GDM1 (cell line): ENCODE measurements around the gene CISD1.
"Not testable (repeated sequence)": the region's sequence is repeated elsewhere in the genome, so short reads cannot be mapped to it uniquely, and the experiment has no call there.

Experiments
- DNase-seq: peaks from one replicate; lab custom pipeline; 2025; lab: John Stamatoyannopoulos, UW

CISD1 gene

DNA sequence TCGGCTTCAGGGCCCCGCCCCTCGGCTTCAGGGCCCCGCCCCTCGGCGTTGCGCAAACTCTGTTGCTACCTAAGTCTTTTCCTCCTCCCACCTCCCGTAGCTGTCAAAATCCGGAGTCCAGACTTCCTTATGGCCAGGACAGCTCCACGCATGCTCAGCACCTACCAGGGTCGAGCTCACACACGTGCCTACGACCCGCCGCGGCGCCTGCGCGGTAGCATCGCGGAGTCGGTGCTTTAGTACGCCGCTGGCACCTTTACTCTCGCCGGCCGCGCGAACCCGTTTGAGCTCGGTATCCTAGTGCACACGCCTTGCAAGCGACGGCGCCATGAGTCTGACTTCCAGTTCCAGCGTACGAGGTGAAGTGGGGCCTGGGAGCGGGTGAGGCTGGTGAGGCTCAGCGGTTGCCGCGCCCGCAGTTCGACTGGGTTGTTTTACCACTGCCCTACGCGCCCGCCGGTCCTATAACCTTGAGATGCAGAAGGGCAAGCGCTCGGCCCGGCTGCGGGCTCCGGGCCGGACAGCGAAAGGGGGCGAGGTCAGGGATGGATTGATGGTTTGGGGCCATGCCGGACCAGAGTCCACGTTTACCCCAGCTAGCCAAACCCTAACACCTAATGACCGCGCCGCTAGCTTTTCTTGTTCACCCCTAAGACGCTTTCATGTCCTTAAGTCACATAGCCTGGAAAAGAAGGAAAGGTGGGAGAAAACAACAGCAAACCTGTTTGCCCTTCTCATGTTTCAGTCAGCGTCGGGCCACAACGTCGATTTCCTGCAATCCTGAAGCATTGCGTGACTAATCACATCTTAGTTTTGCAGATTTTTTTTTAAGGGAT lies at the start of gene CISD1:
Gene CISD1, plus strand, starts transcription at position 217 of the 836 bp plus-strand sequence. Its CDS starts 112 bp downstream, at position 329.
- peak; percentile 98 for DNase-seq

DNA sequence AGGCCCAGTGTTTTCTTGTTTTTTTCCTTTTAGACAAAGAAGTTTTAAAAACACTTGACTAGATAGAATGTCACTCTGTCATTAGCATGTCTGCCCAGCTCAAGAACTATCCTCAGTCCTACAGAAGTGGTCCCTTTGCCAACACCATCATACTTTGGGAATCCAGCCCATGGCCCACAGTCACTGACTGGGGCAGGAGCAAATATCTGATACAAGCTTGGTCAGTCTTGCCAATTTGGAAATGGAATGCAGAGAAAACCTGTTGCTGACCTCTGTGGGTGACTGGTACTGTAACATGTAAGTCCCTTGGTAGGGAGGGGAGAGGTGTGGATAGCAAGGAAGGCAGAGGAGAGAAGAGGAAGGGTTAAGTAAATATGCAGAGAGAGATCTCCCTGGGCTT lies 49.1 kb upstream of the CISD1 start:
- DNase-seq, result no peak

DNA sequence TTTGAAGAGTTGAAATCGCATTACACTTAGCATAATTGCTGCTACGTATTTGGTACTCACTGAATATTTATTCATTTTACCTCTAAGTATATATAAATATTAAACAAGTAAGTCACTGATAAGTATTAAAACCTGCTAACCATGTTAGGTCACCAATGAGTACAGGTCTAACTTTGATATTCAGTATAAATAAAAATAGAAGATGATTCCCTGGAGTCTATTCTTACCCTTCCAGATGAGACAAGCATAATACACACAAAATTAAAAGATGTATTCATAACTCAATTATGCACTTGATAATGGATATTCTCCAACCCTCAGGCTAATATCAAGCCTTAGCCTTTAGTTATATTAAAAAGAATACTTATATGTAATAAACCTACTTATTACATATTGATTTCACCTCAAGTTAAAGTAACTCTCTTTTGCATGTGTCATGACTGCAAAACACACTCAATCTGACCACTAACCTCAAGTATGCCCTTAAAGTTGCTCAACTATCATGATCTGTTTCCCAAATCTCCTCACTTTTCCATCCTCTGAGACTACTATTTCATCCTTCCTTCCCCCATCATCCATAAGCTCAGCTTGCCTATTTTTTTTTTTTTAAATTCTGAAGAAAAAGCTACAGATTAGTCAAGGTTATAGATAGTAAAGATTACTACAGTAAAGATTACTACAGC lies 48.1 kb upstream of the CISD1 start:
- DNase-seq, result no peak

DNA sequence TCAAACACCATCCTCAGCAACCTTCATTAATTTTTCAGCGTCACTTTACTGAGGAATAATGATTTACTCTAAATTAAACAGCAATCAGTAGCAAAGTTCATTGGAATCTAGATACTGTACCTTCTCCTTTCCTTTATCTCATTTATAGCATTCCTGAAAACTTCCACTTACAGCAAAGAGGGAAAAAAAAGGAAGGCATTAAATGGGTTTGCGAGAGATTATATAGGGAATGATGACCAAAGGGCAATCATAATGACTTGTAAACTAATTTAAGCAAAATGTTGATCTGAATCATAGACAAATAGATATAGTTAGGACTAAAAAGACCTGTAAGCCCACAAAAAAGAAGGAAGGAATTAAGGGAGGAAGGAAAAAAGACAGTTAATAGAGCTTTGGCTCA lies 43.3 kb upstream of the CISD1 start:
- DNase-seq, result no peak

DNA sequence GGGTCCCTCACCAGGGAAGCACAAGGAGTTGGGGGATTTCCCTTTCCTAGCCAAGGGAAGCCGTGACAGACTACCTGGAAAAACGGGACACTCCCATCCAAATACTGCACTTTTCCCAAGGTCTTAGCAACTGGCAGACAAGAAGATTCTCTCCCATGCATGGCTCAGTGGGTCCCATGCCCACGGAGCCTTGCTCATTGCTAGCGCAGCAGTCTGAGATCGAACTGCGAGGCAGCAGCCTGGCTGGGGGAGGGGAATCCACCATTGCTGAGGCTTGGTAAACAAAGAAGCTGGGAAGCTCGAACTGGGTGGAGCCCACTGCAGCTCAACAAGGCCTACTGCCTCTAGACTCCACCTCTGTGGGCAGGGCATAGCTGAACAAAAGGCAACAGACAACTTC lies 39.1 kb upstream of the CISD1 start:
- DNase-seq, result not testable (repeated sequence)

DNA sequence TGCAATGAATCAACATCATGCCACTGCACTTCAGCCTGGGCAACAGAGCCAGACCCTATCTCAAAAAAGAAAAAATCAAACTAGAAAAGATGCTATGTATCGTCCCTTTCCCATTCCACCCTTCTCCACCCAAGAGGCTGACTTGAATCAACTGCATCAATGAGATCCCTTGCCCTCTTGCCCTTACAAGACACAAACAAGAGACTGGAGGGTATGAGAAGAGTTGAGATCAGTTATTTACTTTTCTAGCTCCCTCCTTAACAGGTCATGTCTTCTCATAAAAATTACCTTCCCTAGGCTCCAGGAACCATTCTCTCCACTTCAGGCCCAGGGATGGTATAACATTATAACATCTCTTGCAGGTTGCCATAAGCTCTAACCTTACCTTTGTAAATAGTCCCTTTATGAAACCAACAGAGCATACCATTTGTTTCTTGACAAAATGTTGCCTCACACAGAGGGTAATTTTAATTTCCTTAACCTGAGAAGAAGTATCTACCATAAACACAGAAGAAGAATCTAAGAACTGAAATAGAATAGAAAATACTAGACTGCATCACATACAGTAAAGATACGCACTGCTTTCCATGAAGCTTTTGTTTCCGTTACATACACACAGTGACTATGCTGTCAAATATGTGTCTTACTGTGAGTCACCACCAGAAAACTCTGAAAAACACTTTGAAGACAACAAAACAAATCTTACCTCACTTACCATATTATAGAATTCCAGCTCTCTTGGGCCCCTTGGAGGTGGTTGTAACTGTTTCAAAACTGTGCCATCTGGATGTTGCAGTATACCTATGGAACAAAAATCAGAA lies 31.7 kb upstream of the CISD1 start:
- no peak for DNase-seq

DNA sequence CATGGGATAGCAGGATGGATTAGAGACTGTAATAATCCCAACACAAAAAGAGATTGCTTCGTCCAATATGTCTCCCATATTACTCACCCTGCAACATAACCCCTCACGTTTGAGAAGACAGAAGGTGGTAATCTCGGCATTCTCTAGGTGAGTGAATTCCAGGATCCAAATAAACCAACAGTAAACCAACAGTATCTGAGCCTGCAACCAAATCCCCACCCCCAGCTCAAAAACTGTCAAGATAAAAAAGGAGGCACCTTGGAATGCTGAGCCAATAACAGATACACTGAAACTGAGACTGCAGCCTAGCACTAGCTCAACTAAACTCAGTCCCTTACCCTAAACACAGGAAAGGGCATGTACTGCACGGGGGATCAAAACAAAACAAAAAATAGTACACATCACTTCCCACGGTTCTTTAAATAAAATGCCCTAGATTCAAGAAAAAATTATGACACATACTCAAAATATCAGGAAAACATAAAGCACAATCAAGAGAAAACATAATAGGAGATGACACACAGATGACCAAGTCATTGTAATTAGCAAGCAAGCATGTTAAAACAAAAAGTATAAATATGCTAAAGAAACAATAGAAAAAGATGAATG lies 29.3 kb upstream of the CISD1 start:
- no peak for DNase-seq

DNA sequence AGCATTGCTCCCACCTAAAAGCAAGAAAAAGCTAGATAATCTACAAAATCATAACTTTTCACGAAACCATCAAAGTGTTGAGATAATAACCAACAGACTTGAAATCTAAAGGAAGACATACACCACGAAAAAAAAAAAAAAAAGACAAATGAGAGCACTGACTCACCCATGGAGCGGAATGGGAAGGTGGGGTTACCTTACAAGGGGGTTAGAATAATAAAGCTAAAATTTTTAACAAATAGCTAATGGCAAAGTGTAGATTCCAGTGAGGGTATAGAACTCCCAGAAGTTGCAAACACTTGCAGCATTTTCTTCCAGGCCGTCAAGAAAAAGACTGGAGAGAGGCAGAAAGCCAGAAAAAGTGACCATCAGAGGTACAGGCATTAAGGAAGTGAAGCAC lies 28.4 kb upstream of the CISD1 start:
- DNase-seq, result no peak

DNA sequence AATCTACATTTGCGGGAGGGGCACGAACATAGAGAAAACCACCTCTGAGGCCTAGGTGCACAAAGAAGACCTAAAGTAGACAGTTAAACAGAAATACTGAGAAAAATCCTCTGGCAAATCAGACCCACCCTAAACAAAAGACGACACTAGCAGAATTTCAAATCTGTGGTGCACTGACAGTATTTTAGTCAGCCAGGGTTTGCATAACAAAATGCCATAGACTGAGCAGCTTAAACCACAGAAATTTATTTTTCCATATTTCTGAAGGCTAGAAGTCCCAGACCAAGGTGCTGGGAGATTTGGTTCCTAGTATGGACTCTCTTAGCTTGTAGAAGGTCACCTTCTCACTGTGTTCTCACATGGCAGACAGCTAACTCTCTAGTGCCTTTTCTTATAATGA lies 27.6 kb upstream of the CISD1 start:
- no peak for DNase-seq

DNA sequence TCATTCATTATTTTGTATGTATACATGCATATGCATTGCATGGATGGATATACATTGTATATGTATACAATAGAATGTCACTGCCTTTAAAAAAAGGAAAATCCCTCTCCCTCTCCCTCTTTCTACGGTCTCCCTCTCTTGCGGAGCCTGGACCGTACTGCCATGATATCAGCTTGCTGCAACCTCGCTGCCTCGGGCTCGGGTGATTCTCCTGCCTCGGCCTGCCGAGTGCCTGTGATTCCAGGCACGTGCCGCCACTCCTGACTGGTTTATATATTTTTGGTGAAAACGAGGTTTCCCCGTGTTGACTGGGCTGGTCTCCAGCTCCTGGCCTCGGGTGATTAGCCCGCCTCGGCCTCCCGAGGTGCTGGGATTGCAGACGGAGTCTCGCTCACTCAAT lies 25.7 kb upstream of the CISD1 start:
- no peak for DNase-seq

DNA sequence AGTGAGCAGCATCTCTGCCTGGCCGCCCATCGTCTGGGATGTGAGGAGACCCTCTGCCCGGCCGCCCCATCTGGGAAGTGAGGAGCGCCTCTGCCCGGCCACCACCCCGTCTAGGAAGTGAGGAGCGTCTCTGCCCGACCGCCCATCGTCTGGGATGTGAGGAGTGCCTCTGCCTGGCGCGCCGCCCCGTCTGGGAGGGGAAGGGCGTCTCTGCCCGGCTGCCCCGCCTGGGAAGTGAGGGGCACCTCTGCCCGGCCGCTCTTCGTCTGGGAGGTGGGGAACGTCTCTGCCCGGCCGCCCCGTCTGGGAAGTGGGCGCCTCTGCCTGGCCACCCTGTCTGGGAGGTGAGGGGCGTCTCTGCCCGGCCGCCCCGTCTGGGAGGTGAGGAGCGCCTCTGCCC lies 25.2 kb upstream of the CISD1 start:
- not testable (repeated sequence) for DNase-seq

DNA sequence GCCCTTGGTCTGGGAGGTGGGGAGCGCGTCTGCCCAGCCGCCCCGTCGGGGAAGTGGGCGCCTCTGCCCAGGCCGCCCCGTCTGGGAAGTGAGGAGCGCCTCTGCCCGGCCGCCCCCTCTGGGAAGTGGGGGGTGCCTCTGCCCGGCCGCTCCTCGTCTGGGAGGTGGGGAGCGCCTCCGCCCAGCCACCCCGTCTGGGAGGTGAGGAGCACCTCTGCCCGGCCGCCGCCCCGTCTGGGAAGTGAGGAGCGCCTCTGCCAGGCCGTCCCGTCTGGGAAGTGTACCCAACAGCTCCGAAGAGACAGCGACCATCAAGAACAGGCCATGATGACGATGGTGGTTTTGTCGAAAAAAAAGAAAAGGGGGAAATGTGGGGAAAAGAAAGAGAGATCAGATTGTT lies 24.7 kb upstream of the CISD1 start:
- not testable (repeated sequence) for DNase-seq

DNA sequence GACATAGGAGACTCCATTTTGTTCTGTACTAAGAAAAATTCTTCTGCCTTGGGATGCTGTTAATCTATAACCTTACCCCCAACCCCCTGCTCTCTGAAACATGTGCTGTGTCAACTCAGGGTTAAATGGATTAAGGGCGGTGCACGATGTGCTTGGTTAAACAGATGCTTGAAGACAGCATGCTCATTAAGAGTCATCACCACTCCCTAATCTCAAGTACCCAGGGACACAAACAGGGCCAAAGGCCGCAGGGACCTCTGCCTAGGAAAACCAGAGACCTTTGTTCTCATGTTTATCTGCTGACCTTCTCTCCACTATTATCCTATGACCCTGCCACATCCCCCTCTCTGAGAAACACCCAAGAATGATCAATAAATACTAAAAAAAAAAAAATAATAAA lies 24.3 kb upstream of the CISD1 start:
- not testable (repeated sequence) for DNase-seq

DNA sequence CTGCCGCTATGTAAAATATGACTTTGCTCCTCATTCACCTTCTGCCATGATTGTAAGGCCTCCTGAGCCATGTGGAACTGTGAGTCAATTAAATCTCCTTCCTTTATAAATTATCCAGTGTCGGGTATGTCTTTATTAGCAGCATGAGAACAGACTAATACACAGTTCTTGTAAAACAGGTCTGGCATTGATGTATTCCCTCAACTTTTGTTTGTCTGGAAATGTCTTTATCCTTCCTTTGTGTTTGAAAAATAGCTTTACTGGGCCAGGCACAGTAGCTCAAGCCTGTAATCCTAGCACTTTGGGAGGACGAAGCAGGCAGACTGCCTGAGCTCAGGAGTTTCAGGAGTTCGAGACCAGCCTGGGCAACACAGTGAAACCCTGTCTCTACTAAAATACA lies 15.8 kb upstream of the CISD1 start:
- no peak for DNase-seq

DNA sequence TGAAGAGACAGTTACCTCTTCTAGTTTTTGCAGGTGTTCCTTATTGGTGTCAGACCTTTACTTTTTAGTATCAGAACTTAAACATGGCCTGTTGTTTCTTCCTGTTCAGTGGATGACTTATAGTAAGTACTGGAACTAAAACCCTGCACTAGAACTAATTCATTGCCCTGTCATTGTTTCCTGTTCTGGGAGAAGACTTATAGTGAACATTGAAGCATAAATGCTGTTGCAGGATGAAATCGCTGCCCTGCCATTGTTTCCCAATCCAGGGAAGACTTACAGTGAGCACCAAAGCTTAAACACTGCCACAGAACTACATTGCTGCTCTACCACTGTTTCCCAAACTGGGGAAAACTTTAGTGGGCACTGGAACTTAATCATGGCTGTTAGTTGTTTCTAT lies 14.3 kb upstream of the CISD1 start:
- DNase-seq, result no peak

DNA sequence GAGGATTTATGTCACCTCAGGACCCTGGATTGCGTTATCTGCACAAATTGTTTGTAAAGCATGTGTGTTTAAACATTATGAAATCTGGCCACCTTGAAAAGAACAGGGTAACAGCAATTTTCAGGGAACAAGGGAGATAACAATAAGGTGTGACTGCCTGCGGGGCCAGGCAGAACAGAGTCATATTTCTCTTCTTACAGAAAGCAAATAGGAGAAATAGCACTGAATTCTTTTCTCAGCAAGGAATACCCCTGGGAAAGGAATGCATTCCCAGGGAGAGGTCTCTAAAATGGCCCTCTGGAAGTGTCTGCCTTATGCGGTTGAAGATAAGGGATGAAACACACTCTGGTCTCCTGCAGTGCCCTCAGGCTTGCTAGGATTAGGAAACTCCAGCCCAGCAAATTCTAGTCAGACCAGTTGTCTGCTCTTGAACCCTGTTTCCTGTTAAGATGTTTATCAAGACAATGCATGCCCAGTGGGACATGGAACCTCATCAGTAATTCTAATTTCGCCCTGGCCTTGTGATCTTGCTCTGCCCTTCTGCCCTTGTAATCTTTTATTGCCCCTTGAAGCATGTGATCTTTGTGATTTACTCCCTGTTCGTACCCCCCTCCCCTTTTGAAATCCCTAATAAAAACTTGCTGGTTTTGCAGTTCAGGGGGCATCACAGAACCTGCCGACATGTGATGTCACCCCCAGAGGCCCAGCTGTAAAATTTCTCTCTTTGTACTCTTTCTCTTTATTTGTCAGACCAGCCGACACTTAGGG lies 12.8 kb upstream of the CISD1 start:
- DNase-seq, result not testable (repeated sequence)

DNA sequence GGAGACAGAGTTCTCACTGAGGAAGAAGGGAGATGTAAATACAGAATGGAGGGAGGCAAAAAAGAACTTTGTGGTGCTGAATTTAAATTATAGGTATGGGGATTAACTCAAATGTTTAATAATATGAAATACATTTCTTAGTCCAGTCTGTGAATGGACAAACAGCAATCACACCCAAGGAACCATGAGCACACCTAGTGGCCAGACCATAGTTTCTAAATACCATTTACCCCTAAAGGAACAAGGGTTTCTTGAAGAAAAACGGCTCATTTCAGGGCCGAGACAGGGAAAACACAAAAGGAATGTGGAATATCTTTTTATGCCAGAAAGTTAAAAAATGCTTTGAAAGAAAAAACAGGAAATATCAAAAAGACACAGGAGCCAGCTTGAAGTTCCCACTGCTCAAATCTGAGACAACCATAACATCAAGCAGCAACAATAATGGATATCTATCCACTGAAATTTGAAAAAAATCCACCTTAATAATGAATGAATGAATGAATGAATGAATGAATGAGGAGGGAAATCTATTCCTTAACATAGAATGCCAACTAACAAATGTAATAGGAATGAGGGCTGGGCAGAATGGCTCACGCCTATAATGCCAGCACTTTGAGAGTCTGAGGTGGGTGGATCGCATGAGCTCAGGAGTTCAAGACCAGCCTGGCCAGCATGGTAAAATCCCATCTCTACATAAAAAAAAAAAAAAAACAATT lies 9.8 kb upstream of the CISD1 start:
- DNase-seq, result no peak

DNA sequence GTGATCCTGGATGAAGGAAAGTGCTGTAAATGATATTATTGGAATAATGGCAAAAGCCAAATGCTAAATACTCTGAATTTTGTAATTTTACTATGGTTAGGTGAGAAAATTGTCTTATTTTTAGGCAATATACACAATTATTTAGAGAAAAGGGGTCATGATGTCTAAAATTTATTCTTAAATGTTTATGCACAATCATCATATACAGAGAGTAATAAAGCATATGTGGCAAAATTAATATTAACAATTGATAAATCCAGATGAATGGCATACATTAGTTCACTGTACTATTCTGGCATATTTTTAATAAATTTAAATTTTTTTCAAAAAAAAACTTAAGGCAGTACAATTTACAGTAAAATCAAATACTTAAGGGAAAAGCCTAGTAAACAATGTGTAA lies 8.6 kb upstream of the CISD1 start:
- DNase-seq, result no peak

DNA sequence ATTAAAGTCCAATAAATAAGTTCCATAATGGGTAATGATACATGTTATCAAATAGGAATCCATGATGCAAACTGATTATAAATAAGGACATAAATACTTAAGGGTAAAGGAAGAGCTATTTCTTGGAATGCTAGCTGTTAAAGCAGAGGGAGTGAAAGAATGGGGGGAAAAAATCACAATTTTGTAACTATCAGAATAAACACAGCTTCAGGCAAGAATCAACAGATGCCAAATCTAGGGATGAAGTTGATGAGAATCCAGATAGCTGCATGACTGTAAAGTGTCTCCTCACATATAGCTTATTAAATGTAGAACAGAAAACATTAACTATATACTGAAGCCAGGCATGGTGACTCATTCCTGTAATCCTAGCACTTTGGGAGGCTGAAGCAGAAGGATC lies 6.2 kb upstream of the CISD1 start:
- no peak for DNase-seq

DNA sequence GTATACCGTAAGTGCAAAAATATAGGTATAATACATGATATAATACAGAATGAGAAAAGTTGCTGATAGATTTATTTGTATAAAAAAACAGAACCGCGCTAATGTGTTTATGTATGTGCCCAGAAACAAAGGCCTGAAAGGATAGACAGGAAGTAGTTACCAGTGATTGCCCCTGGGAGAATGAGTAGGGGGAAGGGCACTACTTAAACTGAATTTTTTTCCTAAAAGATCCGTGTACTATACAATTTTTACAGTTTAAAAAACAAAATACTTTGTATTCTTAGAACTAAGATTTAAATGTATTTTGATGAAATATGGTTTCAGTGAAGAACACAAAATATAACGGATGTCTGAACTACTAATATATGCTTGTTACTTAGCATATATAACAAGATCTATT lies 4.2 kb upstream of the CISD1 start:
- DNase-seq, result no peak

DNA sequence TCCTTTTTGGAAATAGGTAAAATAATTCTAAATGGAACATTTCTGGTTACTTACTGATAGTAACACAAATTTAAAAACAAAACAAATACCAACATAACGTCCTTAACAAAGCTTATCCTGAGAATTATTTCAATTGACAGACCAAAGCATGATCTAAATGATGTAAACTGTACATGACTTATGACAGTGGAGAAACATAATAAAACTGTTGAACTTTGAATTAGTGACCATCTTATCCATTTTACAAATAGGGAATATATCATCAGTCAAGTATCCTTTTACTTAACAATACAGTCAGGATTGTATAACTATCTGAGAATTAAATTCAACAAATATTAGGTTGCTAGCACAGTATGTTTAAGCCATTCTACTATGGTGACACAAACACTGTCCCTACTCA lies 3.7 kb upstream of the CISD1 start:
- DNase-seq, result no peak
